ENCODE results near the gene FARS2. TPM values are rescaled to one million over a fixed set of nuclear protein-coding genes. Genes with fewer than 3 reads are reported as not detected.

Gene FARS2
- polyA plus RNA-seq, 2 of the 4 experiments (the other 2 are of a cell fraction) = 12.9 to 17.5 TPM

DNA sequence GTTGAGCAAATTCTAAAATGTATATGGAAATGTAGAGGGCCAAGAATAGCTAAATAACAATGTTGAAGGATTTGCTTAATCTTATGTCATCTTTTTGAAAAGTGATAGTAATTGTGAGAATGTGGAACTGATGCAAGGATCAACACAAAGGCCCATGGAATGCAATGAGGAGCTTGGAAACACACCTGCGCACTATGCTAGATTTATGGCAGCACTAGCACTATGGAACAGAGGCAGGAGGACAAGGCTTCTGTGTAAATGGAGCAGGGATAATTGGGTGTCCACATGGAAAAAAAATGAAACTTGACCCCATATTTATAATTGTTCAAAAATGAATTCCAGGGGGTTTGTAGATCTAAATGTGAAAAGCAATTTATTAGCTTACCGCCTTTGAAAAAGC is 298.3 kb downstream of the FARS2 start:
- FAIRE-seq = no peak
- CTCF ChIA-PET = no interaction called here
- Histone ChIP-seq H3K9me3 (no peaks in the 10 kb centered on the region), H3K4me3 (no peak overlapping the region), H3K4me1 (no peaks in the 10 kb centered on the region), H3K27ac (no peak overlapping the region), H3K4me2 (no peak overlapping the region)
- TF ChIP-seq MAZ (IDR thresholded peaks at IDR 0.05; ENCODE audit: borderline replicate concordance, low read depth, low read length) (no peak), NFE2L2 (conservative IDR thresholded peaks at IDR 0.05; ENCODE audit: low read length) (no peak), HEYL (CRISPR knock-in tag; IDR thresholded peaks at IDR 0.05) (no peak), HDAC2 (IDR thresholded peaks at IDR 0.05) (no peak), CBX8 (IDR thresholded peaks at IDR 0.05) (no peak), RCOR1 (IDR thresholded peaks at IDR 0.05; ENCODE audit: low read depth, low read length) (no peak), NPAS2 (CRISPR knock-in tag; IDR thresholded peaks at IDR 0.05; ENCODE audit: borderline replicate concordance) (no peak), MAFK (IDR thresholded peaks at IDR 0.05; ENCODE audit: partially characterized antibody) (no peak), RFX5 (IDR thresholded peaks at IDR 0.05) (no peak), JUNB (IDR thresholded peaks at IDR 0.05) (no peak), CEBPB (IDR thresholded peaks at IDR 0.05) (no peak), CHD2 (IDR thresholded peaks at IDR 0.05; ENCODE audit: low read length, partially characterized antibody) (no peak), JUN (IDR thresholded peaks at IDR 0.05) (no peak)
- TF ChIP-seq, protein P1, sequence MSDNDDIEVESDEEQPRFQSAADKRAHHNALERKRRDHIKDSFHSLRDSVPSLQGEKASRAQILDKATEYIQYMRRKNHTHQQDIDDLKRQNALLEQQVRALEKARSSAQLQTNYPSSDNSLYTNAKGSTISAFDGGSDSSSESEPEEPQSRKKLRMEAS (IDR thresholded peaks at IDR 0.05) = no peak
- TF ChIP-seq, protein P2, sequence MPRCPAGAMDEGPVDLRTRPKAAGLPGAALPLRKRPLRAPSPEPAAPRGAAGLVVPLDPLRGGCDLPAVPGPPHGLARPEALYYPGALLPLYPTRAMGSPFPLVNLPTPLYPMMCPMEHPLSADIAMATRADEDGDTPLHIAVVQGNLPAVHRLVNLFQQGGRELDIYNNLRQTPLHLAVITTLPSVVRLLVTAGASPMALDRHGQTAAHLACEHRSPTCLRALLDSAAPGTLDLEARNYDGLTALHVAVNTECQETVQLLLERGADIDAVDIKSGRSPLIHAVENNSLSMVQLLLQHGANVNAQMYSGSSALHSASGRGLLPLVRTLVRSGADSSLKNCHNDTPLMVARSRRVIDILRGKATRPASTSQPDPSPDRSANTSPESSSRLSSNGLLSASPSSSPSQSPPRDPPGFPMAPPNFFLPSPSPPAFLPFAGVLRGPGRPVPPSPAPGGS (IDR thresholded peaks at IDR 0.05) = no peak
- TF ChIP-seq, protein P3, sequence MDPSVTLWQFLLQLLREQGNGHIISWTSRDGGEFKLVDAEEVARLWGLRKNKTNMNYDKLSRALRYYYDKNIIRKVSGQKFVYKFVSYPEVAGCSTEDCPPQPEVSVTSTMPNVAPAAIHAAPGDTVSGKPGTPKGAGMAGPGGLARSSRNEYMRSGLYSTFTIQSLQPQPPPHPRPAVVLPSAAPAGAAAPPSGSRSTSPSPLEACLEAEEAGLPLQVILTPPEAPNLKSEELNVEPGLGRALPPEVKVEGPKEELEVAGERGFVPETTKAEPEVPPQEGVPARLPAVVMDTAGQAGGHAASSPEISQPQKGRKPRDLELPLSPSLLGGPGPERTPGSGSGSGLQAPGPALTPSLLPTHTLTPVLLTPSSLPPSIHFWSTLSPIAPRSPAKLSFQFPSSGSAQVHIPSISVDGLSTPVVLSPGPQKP (IDR thresholded peaks at IDR 0.05; ENCODE audit: low read depth, low read length) = no peak
- TF ChIP-seq, protein P4, sequence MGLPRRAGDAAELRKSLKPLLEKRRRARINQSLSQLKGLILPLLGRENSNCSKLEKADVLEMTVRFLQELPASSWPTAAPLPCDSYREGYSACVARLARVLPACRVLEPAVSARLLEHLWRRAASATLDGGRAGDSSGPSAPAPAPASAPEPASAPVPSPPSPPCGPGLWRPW (IDR thresholded peaks at IDR 0.05) = no peak
- TF ChIP-seq, protein P5, sequence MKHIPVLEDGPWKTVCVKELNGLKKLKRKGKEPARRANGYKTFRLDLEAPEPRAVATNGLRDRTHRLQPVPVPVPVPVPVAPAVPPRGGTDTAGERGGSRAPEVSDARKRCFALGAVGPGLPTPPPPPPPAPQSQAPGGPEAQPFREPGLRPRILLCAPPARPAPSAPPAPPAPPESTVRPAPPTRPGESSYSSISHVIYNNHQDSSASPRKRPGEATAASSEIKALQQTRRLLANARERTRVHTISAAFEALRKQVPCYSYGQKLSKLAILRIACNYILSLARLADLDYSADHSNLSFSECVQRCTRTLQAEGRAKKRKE (CRISPR knock-in tag; IDR thresholded peaks at IDR 0.05; ENCODE audit: low read depth) = no peak
- TF ChIP-seq, protein P6, sequence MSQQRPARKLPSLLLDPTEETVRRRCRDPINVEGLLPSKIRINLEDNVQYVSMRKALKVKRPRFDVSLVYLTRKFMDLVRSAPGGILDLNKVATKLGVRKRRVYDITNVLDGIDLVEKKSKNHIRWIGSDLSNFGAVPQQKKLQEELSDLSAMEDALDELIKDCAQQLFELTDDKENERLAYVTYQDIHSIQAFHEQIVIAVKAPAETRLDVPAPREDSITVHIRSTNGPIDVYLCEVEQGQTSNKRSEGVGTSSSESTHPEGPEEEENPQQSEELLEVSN (IDR thresholded peaks at IDR 0.05; ENCODE audit: borderline replicate concordance, low read depth) = no peak
- TF ChIP-seq, protein P7, sequence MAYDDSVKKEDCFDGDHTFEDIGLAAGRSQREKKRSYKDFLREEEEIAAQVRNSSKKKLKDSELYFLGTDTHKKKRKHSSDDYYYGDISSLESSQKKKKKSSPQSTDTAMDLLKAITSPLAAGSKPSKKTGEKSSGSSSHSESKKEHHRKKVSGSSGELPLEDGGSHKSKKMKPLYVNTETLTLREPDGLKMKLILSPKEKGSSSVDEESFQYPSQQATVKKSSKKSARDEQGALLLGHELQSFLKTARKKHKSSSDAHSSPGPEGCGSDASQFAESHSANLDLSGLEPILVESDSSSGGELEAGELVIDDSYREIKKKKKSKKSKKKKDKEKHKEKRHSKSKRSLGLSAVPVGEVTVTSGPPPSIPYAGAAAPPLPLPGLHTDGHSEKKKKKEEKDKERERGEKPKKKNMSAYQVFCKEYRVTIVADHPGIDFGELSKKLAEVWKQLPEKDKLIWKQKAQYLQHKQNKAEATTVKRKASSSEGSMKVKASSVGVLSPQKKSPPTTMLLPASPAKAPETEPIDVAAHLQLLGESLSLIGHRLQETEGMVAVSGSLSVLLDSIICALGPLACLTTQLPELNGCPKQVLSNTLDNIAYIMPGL (CRISPR knock-in tag; IDR thresholded peaks at IDR 0.05; ENCODE audit: borderline replicate concordance) = no peak
- no peak for DNase-seq (ENCODE audit: low read depth in 1 of 2, low spot score in 1 of 2)
- POLR2A ChIA-PET = no interaction called here
- no peak for ATAC-seq
- 97% methylated on average over 2 of the region's 2 CpGs for WGBS (ENCODE audit: missing lambda C conversion rate)

DNA sequence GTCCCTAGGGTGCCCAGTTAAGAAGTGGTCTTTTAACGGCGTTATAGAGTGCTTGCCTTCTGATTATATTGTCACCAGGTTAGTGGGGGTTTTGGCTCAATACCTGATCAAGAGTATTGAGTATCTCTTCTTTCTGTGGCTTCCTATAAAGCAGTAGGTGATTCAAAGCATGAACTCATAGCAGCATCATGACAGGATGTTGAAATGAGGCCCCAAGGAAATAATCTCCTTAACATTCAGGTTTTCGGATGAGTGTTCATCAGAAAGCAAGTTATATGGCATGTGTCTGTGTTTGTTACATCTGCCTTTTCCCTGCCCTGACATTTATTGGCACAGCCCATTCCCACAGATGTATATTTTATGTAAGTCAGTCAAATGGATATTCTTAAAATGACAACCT is 301.0 kb downstream of the FARS2 start:
- no peak overlapping the region for H3K4me3 ChIP-seq
- H3K9me3 ChIP-seq = no peaks in the 10 kb centered on the region
- H3K4me2 ChIP-seq = no peak overlapping the region
- H3K4me1 ChIP-seq = no peaks in the 10 kb centered on the region
- POLR2A ChIA-PET = no interaction called here
- CTCF ChIA-PET = no interaction called here
- FAIRE-seq (no peak), DNase-seq (ENCODE audit: low read depth in 1 of 2, low spot score in 1 of 2) (no peak), ATAC-seq (no peak)
- 85% methylated on average over 3 of the region's 3 CpGs for WGBS (ENCODE audit: missing lambda C conversion rate)
- no peak overlapping the region for H3K27ac ChIP-seq
- no peak for TF ChIP-seq FOSB (CRISPR knock-in tag; IDR thresholded peaks at IDR 0.05)
- TF ChIP-seq KDM5A (IDR thresholded peaks at IDR 0.05) = no peak
- TF ChIP-seq, protein P6 (IDR thresholded peaks at IDR 0.05; ENCODE audit: borderline replicate concordance, low read depth) = no peak
- no peak for TF ChIP-seq ZC3H11A (IDR thresholded peaks at IDR 0.05)
- no peak for TF ChIP-seq HOXB13 (CRISPR knock-in tag; IDR thresholded peaks at IDR 0.05; ENCODE audit: low read depth)
- no peak for TF ChIP-seq ZNF302 (CRISPR knock-in tag; IDR thresholded peaks at IDR 0.05)
- TF ChIP-seq ZSCAN20 (CRISPR knock-in tag; IDR thresholded peaks at IDR 0.05) = no peak
- TF ChIP-seq POLR2A (IDR thresholded peaks at IDR 0.05; ENCODE audit: low read length) = no peak
- TF ChIP-seq, protein P8, sequence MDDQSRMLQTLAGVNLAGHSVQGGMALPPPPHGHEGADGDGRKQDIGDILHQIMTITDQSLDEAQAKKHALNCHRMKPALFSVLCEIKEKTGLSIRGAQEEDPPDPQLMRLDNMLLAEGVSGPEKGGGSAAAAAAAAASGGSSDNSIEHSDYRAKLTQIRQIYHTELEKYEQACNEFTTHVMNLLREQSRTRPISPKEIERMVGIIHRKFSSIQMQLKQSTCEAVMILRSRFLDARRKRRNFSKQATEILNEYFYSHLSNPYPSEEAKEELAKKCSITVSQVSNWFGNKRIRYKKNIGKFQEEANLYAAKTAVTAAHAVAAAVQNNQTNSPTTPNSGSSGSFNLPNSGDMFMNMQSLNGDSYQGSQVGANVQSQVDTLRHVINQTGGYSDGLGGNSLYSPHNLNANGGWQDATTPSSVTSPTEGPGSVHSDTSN (IDR thresholded peaks at IDR 0.05) = no peak
- no peak for TF ChIP-seq HOXA7 (CRISPR knock-in tag; IDR thresholded peaks at IDR 0.05)
- TF ChIP-seq HEYL (CRISPR knock-in tag; IDR thresholded peaks at IDR 0.05) = no peak
- no peak for TF ChIP-seq NPAS2 (CRISPR knock-in tag; IDR thresholded peaks at IDR 0.05; ENCODE audit: borderline replicate concordance)
- TF ChIP-seq, protein P3 (IDR thresholded peaks at IDR 0.05; ENCODE audit: low read depth, low read length) = no peak
- TF ChIP-seq POLR2AphosphoS2 (conservative IDR thresholded peaks at IDR 0.05; ENCODE audit: low read length) = no peak
- no peak for TF ChIP-seq RARB (CRISPR knock-in tag; IDR thresholded peaks at IDR 0.05)

All from A549 (cell line).